Mesenchymal stem cell (in vitro differentiated cells and primary cell): ENCODE data around the gene CCND2.

ENCODE experiments used
- DNase-seq: peaks from one replicate; pipeline ENCODE4 v3.0.0-alpha.2; 2013
- H2AFZ ChIP-seq: one replicate; pipeline ENCODE4 v1.6.1; 2013; ENCODE audit warnings: low read depth, mild to moderate bottlenecking, control low read depth, inconsistent platforms, low read length, moderate library complexity
- H2AK5ac ChIP-seq: 2 replicates; pipeline ENCODE4 v1.6.1; 2013; ENCODE audit warnings: low read length, moderate library complexity, mild to moderate bottlenecking, inconsistent platforms; ENCODE audit not compliant: severe bottlenecking
- H2BK120ac ChIP-seq: one replicate; pipeline ENCODE4 v1.6.1; 2013; ENCODE audit warnings: low read depth, mild to moderate bottlenecking, inconsistent platforms, low read length, moderate library complexity
- H2BK12ac ChIP-seq, 2 experiments: one replicate each; pipeline ENCODE4 v1.6.1; 2013; ENCODE audit warnings: inconsistent platforms in 2 of 2, low read length in 2 of 2, mild to moderate bottlenecking in 2 of 2, moderate library complexity in 2 of 2, control low read depth in 1 of 2
- H2BK15ac ChIP-seq: one replicate; pipeline ENCODE4 v1.6.1; 2013; ENCODE audit warnings: mild to moderate bottlenecking, low read depth, inconsistent platforms; ENCODE audit not compliant: poor library complexity, severe bottlenecking
- H2BK5ac ChIP-seq: 2 replicates; pipeline ENCODE4 v1.6.1; 2013; ENCODE audit warnings: low read depth, mild to moderate bottlenecking, low read length, control low read depth, inconsistent platforms; ENCODE audit not compliant: poor library complexity, severe bottlenecking
- H3K14ac ChIP-seq, 2 experiments: one replicate each; pipeline ENCODE4 v1.6.1; 2013; ENCODE audit warnings: inconsistent platforms in 2 of 2, low read length in 2 of 2, control low read depth in 1 of 2, mild to moderate bottlenecking in 1 of 2, moderate library complexity in 1 of 2
- H3K18ac ChIP-seq, 2 experiments: one replicate each; pipeline ENCODE4 v1.6.1; 2013; ENCODE audit warnings: inconsistent platforms in 2 of 2, low read length in 2 of 2, control low read depth in 1 of 2, low read depth in 1 of 2, mild to moderate bottlenecking in 1 of 2
- H3K23ac ChIP-seq, 2 experiments: one replicate each; pipeline ENCODE4 v1.6.1; 2013; ENCODE audit warnings: inconsistent platforms in 2 of 2, low read length in 2 of 2, mild to moderate bottlenecking in 2 of 2, moderate library complexity in 2 of 2, control low read depth in 1 of 2
- H3K27ac ChIP-seq: 2 replicates; pipeline ENCODE4 v1.5.1; 2013; ENCODE audit warnings: mild to moderate bottlenecking, moderate library complexity, low read length, control low read depth, inconsistent platforms; ENCODE audit not compliant: poor library complexity, severe bottlenecking
- H3K27me3 ChIP-seq, 2 experiments: 2 replicates each; pipeline versions ENCODE4 v1.6.1 to v1.7.0; 2013; ENCODE audit warnings: low read length in 2 of 2, mild to moderate bottlenecking in 2 of 2, moderate library complexity in 2 of 2, control low read depth in 1 of 2, inconsistent platforms in 1 of 2; ENCODE audit not compliant: control insufficient read depth in 1 of 2, insufficient read depth in 1 of 2
- H3K36me3 ChIP-seq, 2 experiments: 2 replicates each; pipeline versions ENCODE4 v1.6.1 to v1.7.0; 2013; ENCODE audit warnings: low read length in 2 of 2, control low read depth in 1 of 2, inconsistent platforms in 1 of 2, low read depth in 1 of 2, mild to moderate bottlenecking in 1 of 2; ENCODE audit not compliant: insufficient read depth in 2 of 2, control insufficient read depth in 1 of 2
- H3K4ac ChIP-seq, 2 experiments: one replicate each; pipeline ENCODE4 v1.6.1; 2013; ENCODE audit warnings: inconsistent platforms in 2 of 2, low read length in 2 of 2, mild to moderate bottlenecking in 2 of 2, moderate library complexity in 2 of 2, control low read depth in 1 of 2, low read depth in 1 of 2
- H3K4me1 ChIP-seq: 2 replicates; pipeline ENCODE4 v1.6.1; 2013; ENCODE audit warnings: low read depth, low read length, control low read depth; ENCODE audit not compliant: control insufficient read depth, insufficient read depth
- H3K4me2 ChIP-seq: 2 replicates; pipeline ENCODE4 v1.6.1; 2013; ENCODE audit warnings: low read length, mild to moderate bottlenecking, inconsistent platforms; ENCODE audit not compliant: poor library complexity, severe bottlenecking
- H3K4me3 ChIP-seq, 2 experiments: 2 replicates each; pipeline versions ENCODE4 v1.5.1 to v1.7.0; 2013; ENCODE audit warnings: low read length in 2 of 2, mild to moderate bottlenecking in 2 of 2, control low read depth in 1 of 2, low read depth in 1 of 2; ENCODE audit not compliant: insufficient read depth in 1 of 2
- H3K79me1 ChIP-seq: replicated peaks from 2 replicates; pipeline ENCODE4 v1.6.1; 2013; ENCODE audit warnings: mild to moderate bottlenecking, control low read depth, low read length, inconsistent platforms; ENCODE audit not compliant: poor library complexity, severe bottlenecking
- H3K9ac ChIP-seq: 2 replicates; pipeline ENCODE4 v1.7.0; 2013; ENCODE audit warnings: mild to moderate bottlenecking, low read length, moderate library complexity
- H3K9me3 ChIP-seq: 2 replicates; pipeline ENCODE4 v1.7.0; 2013; ENCODE audit warnings: mild to moderate bottlenecking, low read length; ENCODE audit not compliant: control insufficient read depth
- H4K8ac ChIP-seq: one replicate; pipeline ENCODE4 v1.6.1; 2013; ENCODE audit warnings: inconsistent platforms, mild to moderate bottlenecking, low read length, moderate library complexity
- H4K91ac ChIP-seq: one replicate; pipeline ENCODE4 v1.6.1; 2013; ENCODE audit warnings: mild to moderate bottlenecking, low read length, inconsistent platforms
- WGBS: methylation state at CpG from one replicate; pipeline ENCODE4 v1.1.7; 2013; ENCODE audit warnings: mixed read lengths; 5-methylcytosine and 5-hydroxymethylcytosine counted together

CCND2 gene

DNA sequence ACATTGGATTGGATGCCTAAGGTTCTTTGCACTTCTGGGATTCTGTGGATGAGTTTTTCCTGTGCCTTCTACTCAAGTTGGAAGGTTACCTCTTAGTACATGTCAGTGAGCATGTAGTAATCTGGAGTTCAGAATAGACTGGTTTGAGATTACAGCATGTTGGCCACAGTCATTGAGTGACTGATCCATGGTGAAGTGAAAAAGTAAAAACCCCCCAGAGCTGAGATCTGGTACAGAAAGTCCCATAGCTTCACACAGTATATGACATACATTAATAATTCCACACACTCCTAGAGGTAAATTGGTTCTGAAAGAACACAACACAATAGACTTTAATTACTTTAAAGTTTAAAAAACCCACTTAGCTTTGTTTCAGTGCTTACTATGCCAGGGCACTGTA, 11.9 kb upstream of the CCND2 start:
- no peak overlapping the region for H2BK12ac ChIP-seq
- no peak for DNase-seq
- no peaks in the 10 kb centered on the region for H3K79me1 ChIP-seq
- no peak overlapping the region for H2BK120ac ChIP-seq
- no peaks in the 10 kb centered on the region for H3K36me3 ChIP-seq
- no peak overlapping the region for H3K18ac ChIP-seq
- H3K27me3 ChIP-seq: peaks cover 41 to 50% of the 10 kb centered on the region in 2 experiments
- no peak overlapping the region for H3K23ac ChIP-seq
- H4K8ac ChIP-seq: no peak overlapping the region
- H2BK5ac ChIP-seq: no peak overlapping the region
- H3K4me3 ChIP-seq: no peak overlapping the region
- H3K14ac ChIP-seq: no peak overlapping the region
- no peak overlapping the region for H4K91ac ChIP-seq
- H3K9me3 ChIP-seq: peaks cover 4% of the 10 kb centered on the region
- H3K4ac ChIP-seq: no peak overlapping the region
- no peak overlapping the region for H2BK15ac ChIP-seq
- H3K9ac ChIP-seq: no peak overlapping the region
- H2AK5ac ChIP-seq: no peak overlapping the region
- H2AFZ ChIP-seq: no peak overlapping the region
- H3K4me2 ChIP-seq: no peak overlapping the region
- H3K4me1 ChIP-seq: no peaks in the 10 kb centered on the region
- H3K27ac ChIP-seq: no peak overlapping the region

DNA sequence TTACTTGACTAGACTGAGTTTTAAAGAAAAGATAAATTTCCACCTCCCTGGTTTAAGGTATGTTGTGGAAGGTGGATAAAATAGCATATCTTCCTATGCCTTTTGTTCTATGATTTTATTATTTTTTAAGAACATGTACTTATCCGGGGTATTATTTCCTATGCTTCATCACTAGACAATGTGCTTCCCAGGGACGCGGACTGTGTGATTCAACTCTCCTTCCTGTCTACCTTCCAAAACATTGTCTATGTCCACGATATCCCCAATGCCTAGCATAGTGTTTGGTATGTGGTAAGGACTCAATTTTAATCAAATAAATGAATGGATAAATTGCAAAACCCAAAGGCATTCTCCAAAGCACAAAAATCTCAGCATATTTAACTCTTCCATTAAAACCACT, 8.3 kb upstream of the CCND2 start:
- no peak overlapping the region for H2BK120ac ChIP-seq
- H3K9ac ChIP-seq: no peak overlapping the region
- H3K23ac ChIP-seq: no peak overlapping the region
- H4K8ac ChIP-seq: no peak overlapping the region
- H3K4me2 ChIP-seq: no peak overlapping the region
- DNase-seq: no peak
- no peak overlapping the region for H2BK5ac ChIP-seq
- no peaks in the 10 kb centered on the region for H3K9me3 ChIP-seq
- no peak overlapping the region for H2BK15ac ChIP-seq
- no peak overlapping the region for H3K27ac ChIP-seq
- no peaks in the 10 kb centered on the region for H3K36me3 ChIP-seq
- H3K4me3 ChIP-seq: no peak overlapping the region
- H2BK12ac ChIP-seq: no peak overlapping the region
- no peak overlapping the region for H2AK5ac ChIP-seq
- H4K91ac ChIP-seq: no peak overlapping the region
- WGBS: no CpG with 5 or more reads among the region's 4 CpGs
- H3K79me1 ChIP-seq: peaks cover 3% of the 10 kb centered on the region
- H3K4me1 ChIP-seq: peaks cover 9% of the 10 kb centered on the region
- H3K27me3 ChIP-seq: peaks cover 68 to 74% of the 10 kb centered on the region in 2 experiments
- no peak overlapping the region for H2AFZ ChIP-seq
- H3K4ac ChIP-seq: no peak overlapping the region
- no peak overlapping the region for H3K18ac ChIP-seq
- no peak overlapping the region for H3K14ac ChIP-seq

DNA sequence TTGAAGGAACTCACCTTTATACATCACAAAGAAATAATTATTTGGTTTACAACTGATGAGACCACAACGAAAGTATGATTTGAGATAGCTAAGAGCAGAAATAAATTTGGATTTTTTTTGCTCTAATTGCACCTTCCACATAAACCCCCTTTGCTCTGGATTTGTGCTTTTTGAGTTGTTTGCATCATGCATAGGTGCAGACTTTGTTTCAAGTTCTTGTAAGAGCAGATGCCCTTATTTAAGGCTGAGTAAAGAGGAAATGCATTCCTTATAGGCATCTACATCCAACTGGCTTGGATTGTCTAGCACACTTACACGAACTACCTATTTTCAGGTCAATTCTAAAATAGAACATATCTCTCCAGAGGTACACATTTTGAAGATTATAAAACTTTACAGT, 6.6 kb upstream of the CCND2 start:
- H3K27me3 ChIP-seq: peaks cover 68 to 87% of the 10 kb centered on the region in 2 experiments
- no peaks in the 10 kb centered on the region for H3K9me3 ChIP-seq
- H2BK120ac ChIP-seq: no peak overlapping the region
- H3K4me2 ChIP-seq: no peak overlapping the region
- no peaks in the 10 kb centered on the region for H3K36me3 ChIP-seq
- H3K79me1 ChIP-seq: peaks cover 3% of the 10 kb centered on the region
- no peak overlapping the region for H3K23ac ChIP-seq
- H3K4me3 ChIP-seq: no peak overlapping the region
- peaks cover 17% of the 10 kb centered on the region for H3K4me1 ChIP-seq
- H3K14ac ChIP-seq: no peak overlapping the region
- no peak overlapping the region for H2BK12ac ChIP-seq
- H3K18ac ChIP-seq: no peak overlapping the region
- H3K9ac ChIP-seq: no peak overlapping the region
- no peak overlapping the region for H2BK5ac ChIP-seq
- no peak overlapping the region for H2AK5ac ChIP-seq
- no peak for DNase-seq
- no peak overlapping the region for H4K91ac ChIP-seq
- H3K4ac ChIP-seq: no peak overlapping the region
- 69% methylated on average over 1 of the region's 2 CpGs for WGBS
- no peak overlapping the region for H2AFZ ChIP-seq
- no peak overlapping the region for H3K27ac ChIP-seq
- H4K8ac ChIP-seq: no peak overlapping the region
- H2BK15ac ChIP-seq: no peak overlapping the region

DNA sequence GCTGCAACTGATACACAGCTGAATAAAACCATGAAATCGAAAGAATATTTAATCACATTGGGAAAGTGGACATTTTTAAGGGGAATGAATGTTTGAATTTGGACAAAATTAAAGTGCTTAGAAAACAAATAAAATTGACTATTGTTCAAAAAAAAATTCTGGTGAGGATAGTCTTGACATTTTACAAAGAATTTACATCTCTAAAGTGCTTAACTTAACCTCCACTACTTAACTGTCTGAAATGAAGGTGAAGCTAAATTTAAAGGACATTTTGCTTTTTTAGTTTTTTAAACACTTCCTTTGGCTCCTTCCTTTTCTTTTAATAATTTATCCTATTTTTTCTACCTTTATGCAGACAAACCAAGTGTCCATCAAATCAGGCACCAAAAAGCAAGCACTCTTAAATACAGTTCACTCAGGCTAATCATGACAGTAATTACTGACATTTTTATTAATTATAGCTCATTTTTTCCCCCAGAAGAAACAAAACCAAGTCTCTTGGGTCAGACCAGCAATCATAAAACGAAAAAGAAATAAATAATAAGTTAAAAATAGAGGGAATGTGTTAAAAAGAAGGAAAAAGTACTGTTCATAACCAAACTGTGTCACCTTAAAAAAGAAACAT, 5.7 kb upstream of the CCND2 start:
- Histone ChIP-seq H3K9ac (no peak overlapping the region), H2BK15ac (no peak overlapping the region), H3K4me1 (peaks cover 25% of the 10 kb centered on the region), H2BK12ac (no peak overlapping the region), H3K14ac (no peak overlapping the region), H4K8ac (no peak overlapping the region), H3K9me3 (no peaks in the 10 kb centered on the region), H3K27ac (no peak overlapping the region), H2BK120ac (no peak overlapping the region), H2AK5ac (no peak overlapping the region), H3K79me1 (peaks cover 3% of the 10 kb centered on the region), H3K4me3 (no peak overlapping the region), H4K91ac (no peak overlapping the region), H3K4me2 (no peak overlapping the region), H2AFZ (no peak overlapping the region), H3K4ac (no peak overlapping the region), H3K23ac (no peak overlapping the region), H3K36me3 (no peaks in the 10 kb centered on the region), H3K27me3 (peaks cover 61 to 90% of the 10 kb centered on the region in 2 experiments), H3K18ac (no peak overlapping the region), H2BK5ac (no peak overlapping the region)
- no peak for DNase-seq
- 100% methylated on average over 1 of the region's 2 CpGs for WGBS
